CD4-positive, alpha-beta T cell treated with Interleukin-4 for 4 hours (primary cell): ENCODE data around the gene GLB1L3.
A peak's percentile ranks its signal among the peaks of the same experiment; 100 is the strongest.

Experiments
- DNase-seq: peaks from one replicate; pipeline ENCODE4 v3.0.0-alpha.2; 2020

GLB1L3 gene

DNA sequence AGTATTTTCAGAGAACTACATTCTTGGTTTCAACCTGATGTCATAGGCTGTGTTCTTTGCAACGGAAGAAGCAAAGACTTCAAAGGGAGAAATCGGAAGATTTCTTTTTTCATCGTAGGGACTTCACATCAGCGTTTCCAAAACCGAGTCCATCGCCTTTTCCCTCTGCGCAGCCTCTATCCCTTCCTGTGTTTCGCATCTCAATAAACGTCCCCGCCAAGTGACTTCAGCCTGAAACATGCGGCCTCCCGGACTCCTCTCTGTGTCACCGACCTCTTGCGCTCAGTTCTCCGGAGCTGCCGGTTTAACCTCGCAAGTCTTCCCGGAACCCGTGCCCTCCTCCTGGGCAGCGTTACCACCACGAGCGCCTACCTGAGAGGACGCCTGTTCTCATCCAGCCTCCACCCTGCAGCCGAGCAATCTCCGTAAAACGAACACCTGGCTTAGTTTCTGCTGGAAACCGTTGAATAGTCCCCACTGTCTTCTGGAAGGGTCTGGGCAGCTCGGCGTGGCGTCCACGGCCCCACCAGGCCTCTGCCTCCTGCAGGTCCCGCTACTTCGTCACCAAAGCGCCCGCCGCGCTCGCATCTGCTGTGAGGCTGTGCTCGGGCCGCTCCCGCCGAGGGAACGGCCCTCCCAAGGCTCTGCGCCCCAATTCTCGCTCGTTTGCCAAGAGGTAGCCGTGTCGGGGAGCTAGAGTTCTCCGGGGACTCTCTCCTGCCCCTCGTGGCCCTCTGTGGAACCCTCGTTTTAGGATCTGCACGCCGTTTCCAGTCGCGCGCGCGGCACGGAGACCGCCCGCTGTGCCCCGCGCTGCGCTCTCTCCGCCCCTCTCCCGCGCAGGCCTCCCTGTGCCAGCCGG lies at the start of gene GLB1L3:
Gene GLB1L3 (plus strand): TSS at position 846 of the 862 bp plus-strand sequence. CDS start 362 bp downstream, outside the sequence.
- peak; percentile 69 for DNase-seq

GRCh38 chr11:134226806-134227325 lies 49.3 kb upstream of the GLB1L3 start:
- no peak for DNase-seq

- DNase-seq = peak; percentile 52
Measured at GRCh38 chr11:134228625-134229024, 47.6 kb upstream of the GLB1L3 start.

GRCh38 chr11:134229126-134229790 lies 46.9 kb upstream of the GLB1L3 start:
- DNase-seq = no peak

DNA sequence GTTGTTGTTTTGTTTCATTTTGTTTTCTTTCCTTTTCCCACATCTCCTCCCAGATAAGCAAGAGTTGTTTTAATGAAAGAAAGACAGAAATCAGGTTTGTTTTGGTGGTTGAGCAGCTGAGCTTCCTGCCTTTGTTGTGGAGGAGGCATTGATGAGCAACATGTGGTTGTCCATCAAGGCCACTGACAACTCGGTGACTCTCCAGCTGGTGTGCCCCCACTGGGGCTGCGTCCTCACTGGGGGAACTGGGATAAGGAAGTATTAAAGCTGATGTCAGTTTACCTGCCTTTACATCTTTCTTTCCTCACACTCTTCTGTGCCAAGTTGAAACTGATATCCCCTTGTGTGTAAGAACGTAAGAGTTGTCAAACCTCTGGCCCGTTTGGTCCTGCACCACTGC lies 45.8 kb upstream of the GLB1L3 start:
- no peak for DNase-seq

- no peak for DNase-seq
Measured at GRCh38 chr11:134231958-134232659, 44.1 kb upstream of the GLB1L3 start.

DNA sequence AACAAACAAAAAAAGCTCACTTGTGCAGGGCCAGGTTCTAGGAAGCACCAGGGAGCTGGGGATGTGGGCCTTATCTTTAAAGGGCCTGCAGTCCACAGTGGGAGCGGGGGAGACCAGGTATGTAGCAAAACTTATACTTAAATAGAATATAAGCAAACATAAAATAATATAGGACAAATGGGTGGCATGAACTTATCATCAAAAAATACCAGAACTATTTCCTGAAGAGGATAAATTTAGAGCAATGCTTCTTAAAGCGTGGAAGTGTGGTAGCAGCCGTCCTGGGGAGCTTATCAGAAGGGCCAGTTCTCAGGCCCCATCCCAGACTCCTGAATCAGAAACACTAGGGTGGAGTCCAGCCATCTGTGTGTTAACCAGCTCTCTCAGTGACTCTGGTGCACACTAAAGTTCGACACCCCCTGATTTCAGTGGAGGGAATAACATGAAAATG lies 42.4 kb upstream of the GLB1L3 start:
- DNase-seq = no peak

- no peak for DNase-seq
Measured at GRCh38 chr11:134235399-134235798, 40.8 kb upstream of the GLB1L3 start.

DNA sequence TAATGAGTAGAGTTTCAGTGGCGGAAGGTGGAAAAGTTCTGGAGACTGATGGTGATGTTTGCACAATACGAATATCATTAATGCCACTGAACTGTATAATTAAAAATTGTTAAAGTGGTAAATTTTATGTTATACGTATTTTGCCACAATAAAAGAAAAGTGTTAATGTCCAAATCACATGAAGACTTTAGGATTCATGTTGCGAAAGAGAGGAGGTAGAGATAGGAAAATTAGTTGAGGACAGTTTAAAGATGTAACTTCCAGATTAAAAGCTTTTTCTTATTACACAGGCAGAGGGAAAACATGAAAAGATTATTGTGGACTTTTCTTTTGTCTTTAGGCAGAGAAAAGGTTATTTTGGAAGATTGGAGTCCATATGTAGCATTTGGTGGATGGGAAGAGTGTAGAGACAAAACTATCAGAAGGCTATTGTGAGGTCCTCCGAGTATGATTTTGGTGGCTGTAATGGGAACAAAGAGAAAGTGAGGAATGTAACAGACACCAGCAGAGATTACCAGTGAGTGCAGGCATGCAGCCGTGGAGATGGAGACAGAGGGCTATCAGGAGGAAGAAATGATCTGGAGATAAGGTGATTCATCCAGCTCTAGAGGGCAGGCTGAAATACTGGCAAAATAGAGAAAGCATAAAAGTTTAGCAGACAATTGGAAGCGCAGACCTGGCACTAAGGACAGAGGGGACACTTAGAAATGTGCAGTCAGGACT lies 39.2 kb upstream of the GLB1L3 start:
- DNase-seq = no peak

DNA sequence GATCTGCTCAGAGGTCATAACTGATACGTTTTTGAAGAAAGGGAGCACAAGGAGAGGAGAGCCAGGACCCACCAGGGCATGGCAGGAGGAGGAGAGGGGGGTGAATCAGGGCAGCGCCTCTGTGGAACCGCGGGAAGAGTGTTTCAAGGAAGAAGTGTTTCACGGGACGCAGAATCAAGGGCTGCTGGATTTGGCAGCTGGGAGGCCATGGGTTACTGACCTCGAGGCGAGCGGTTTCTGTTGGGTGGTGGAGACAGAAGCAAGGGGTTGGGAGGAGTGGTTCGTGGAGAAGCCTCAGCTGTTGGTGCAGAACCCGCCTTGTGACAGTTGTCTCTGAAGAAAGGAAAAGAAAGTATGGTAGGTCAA lies 38.6 kb upstream of the GLB1L3 start:
- no peak for DNase-seq

GRCh38 chr11:134238956-134239355 lies 37.2 kb upstream of the GLB1L3 start:
- DNase-seq = no peak

GRCh38 chr11:134240592-134240991 lies 35.6 kb upstream of the GLB1L3 start:
- no peak for DNase-seq

DNA sequence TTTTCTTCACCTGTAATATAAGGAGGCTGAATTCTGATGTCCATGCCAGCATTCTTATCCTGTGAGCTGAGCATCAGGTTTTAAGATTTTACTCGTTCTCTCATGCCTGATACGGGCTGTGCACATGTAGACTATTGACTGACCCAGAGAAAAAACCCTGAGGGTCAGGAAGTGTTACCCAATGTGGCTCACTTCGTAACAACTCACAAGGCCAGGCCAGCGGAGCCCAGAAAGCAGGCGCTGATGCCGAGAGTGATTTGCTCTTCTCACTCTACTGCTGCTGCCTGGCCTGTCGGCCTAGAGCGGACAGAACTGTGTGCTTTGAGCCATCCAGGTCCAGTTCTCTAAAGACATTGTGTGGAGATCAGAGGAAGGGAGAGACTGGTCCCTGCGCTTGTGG lies 33.8 kb upstream of the GLB1L3 start:
- DNase-seq = no peak

DNA sequence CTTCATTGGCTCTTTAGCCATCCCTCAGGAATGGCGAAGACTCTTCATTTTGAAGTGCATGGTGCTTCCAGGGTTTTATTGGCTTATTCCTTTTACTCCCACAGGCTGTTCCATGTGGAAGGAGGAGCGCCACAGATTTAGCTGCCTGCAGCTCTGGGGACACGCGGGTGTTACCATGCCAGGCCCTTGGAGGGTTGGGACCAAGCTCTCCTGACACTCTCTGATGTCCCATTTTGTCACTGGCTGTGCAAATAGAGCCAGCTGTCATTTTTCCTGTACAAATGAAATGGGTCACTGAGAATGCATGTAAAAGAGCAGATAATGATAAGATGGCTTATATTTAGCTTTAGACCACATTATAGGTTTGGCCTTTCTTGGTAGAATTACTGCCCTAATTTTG lies 32.3 kb upstream of the GLB1L3 start:
- DNase-seq = no peak

- DNase-seq = no peak
Measured at GRCh38 chr11:134244593-134244992, 31.6 kb upstream of the GLB1L3 start.

- DNase-seq = no peak
Measured at GRCh38 chr11:134245434-134245833, 30.7 kb upstream of the GLB1L3 start.

- no peak for DNase-seq
Measured at GRCh38 chr11:134246100-134246499, 30.1 kb upstream of the GLB1L3 start.

DNA sequence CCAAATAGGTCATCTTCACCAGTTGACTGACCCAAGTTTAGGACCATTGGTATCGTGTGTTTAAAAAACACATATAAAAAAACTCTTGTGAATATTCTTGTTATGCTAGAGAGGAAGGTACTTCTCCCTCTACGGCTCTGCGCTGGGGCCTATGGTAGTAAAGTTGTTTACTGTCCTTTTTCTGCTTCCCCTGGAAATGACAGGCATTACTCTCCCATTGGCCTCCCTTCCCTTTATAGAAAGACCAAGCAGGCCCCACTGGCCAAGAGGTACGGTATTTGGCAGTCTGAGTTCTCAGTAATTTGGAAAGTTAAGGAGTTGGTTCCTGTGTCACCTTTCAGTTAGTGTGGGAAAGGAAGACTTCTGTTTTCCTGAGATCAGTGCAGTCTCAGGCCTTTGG lies 29.5 kb upstream of the GLB1L3 start:
- no peak for DNase-seq

DNA sequence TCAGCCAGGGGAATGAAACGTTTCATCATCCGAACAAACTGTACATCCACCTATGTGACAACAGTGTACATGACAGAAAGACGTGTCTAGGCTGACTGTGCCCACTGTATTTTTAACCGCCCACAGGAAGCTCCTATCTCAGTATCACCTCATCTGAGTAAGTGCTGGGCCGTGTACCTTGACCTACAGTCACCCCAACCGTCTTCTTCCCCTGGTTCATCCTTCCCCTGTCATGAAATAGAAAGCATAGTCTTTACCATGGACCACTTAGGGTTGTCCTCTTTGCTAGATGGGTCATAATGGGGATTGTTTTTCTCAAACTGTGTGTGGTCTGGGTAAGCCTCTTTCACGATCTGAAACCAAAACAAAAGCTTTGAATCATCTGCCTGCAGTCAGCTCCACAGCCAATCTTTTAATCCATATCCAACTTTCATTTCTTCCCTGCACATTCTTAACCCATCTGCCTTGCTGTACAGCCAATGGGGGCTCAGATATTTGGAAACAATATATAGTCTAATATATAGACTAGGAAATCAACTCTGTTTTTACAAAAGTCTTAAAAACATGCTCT lies 27.2 kb upstream of the GLB1L3 start:
- no peak for DNase-seq

DNA sequence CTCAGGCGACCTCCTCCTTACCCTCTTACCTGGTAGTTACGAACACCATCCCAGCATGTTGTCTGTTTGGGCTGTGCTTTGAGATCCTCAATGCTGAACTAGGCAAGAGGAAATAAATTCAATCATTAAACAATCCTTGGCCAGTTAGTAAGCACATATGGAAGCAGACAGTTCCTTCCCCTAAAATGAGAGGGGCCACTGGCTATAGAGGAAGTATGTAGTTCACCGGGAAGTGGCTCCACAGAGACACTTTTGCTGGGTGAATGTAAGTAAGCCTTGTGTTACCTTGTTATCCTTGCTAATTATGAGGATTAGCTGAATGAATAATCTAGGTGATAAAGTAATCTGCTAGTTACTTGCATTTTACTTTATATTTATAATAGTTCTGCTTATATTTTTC lies 25.9 kb upstream of the GLB1L3 start:
- DNase-seq = no peak

DNA sequence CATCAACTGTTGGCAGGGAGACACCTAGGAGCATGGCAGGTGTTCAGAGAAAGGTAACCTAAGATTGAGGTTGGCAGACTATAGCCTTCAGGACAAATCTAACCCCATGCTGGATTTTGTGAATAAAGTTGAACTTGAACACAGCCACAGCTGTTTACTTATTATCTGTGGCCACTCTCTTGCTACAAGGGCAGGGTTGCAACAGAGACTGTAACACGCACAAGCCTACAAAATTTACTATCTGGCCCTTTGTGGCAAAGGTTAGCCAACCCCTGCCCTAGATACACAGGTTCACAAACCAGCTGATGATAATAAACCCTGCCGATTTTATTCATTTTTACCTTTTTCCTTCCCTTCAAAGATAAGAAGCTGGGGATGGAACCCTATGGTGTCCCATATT lies 25.5 kb upstream of the GLB1L3 start:
- DNase-seq = no peak
